HL-60 (cell line): ENCODE data around the gene SUSD1.
"Not testable (repeated sequence)": the region's sequence is repeated elsewhere in the genome, so short reads cannot be mapped to it uniquely, and the experiment has no call there.

Experiments
- DNase-seq, 2 experiments: peaks; one replicate each; pipeline ENCODE4 v3.0.0-alpha.2; 2010 to 2020; ENCODE audit warnings: low read depth in 1 of 2, low spot score in 1 of 2
- H3K27ac ChIP-seq: fragments of 250-450 bp; sonication (Bioruptor Pico); replicated peaks from 2 replicates; pipeline ENCODE4 v1.5.1; 2020; ENCODE audit warnings: mild to moderate bottlenecking, moderate library complexity
- H3K27me3 ChIP-seq: fragments of 250-450 bp; sonication (Bioruptor Pico); 2 replicates; pipeline ENCODE4 v1.5.1; 2021; ENCODE audit warnings: mild to moderate bottlenecking, moderate library complexity; ENCODE audit not compliant: insufficient read depth, poor library complexity, severe bottlenecking
- H3K4me3 ChIP-seq: replicated peaks from 2 replicates; pipeline ENCODE4 v1.5.1; 2011; ENCODE audit warnings: mild to moderate bottlenecking, control low read depth, low read length; ENCODE audit not compliant: insufficient read depth
- GABPA ChIP-seq: IDR thresholded peaks from 2 replicates; pipeline ENCODE4 v1.6.1; 2012; ENCODE audit warnings: low read depth
- POLR2AphosphoS5 ChIP-seq: IDR thresholded peaks from 2 replicates; pipeline ENCODE4 v1.6.1; 2012; ENCODE audit warnings: low read depth
- SPI1 ChIP-seq: IDR thresholded peaks from 2 replicates; pipeline ENCODE4 v1.6.1; 2012; ENCODE audit warnings: low read depth, mild to moderate bottlenecking, borderline replicate concordance
- TF ChIP-seq, protein P1 (sequence below): IDR thresholded peaks from one replicate; pipeline ENCODE4 v1.5.1; 2011; ENCODE audit warnings: low read length, control low read depth, inconsistent platforms; ENCODE audit not compliant: insufficient read depth
- TF ChIP-seq, protein P2 (sequence below): IDR thresholded peaks from 2 replicates; pipeline ENCODE4 v1.6.1; 2012; ENCODE audit warnings: low read depth; ENCODE audit not compliant: insufficient replicate concordance

Gene SUSD1

DNA sequence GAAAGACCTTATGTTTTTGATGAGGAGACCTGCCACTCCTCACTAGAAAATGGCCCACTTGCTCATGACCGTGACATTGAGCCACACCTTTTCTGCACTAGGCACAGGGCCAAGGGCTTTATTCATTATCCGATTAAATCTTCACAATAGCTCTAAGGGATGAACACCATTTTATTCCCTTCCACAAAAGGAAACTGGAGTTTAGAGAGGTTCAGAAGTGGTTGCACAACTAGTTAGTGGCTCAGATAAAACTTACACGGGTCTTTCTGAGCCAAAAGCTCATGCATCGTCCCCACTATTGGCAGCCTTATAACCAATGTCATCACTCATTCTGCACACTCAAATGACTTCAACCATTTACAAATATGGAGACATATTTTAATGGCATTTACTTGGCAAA, 39.4 kb downstream of the SUSD1 start:
- no peak overlapping the region for H3K4me3 ChIP-seq
- no peak for DNase-seq

DNA sequence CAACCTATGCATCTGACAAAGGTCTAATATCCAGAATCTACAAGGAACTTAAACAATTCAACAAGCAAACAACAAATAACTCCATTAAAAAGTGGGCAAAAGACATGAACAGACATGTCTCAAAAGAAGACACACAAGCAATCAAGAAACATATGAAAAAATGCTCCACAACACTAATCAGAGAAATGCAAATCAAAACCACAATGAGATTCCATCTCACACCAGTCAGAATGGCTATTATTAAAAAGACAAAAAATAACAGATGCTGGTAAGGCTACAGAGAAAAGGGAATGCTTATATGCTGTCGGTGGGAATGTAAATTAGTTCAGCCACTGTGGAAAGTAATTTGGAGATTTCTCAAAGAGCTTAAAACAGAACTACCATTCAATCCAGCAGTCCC, 41.3 kb downstream of the SUSD1 start:
- DNase-seq, H3K27ac ChIP-seq, H3K4me3 ChIP-seq, H3K27me3 ChIP-seq: not testable (repeated sequence)

More for the DNA sequence above, 39.4 kb downstream of the SUSD1 start:
- Histone ChIP-seq H3K27ac (no peak overlapping the region), H3K27me3 (no peaks in the 10 kb centered on the region)
- TF ChIP-seq, protein P1, sequence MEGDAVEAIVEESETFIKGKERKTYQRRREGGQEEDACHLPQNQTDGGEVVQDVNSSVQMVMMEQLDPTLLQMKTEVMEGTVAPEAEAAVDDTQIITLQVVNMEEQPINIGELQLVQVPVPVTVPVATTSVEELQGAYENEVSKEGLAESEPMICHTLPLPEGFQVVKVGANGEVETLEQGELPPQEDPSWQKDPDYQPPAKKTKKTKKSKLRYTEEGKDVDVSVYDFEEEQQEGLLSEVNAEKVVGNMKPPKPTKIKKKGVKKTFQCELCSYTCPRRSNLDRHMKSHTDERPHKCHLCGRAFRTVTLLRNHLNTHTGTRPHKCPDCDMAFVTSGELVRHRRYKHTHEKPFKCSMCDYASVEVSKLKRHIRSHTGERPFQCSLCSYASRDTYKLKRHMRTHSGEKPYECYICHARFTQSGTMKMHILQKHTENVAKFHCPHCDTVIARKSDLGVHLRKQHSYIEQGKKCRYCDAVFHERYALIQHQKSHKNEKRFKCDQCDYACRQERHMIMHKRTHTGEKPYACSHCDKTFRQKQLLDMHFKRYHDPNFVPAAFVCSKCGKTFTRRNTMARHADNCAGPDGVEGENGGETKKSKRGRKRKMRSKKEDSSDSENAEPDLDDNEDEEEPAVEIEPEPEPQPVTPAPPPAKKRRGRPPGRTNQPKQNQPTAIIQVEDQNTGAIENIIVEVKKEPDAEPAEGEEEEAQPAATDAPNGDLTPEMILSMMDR: no peak
- TF ChIP-seq GABPA (no peak), POLR2AphosphoS5 (no peak), SPI1 (no peak)
- TF ChIP-seq, protein P2, sequence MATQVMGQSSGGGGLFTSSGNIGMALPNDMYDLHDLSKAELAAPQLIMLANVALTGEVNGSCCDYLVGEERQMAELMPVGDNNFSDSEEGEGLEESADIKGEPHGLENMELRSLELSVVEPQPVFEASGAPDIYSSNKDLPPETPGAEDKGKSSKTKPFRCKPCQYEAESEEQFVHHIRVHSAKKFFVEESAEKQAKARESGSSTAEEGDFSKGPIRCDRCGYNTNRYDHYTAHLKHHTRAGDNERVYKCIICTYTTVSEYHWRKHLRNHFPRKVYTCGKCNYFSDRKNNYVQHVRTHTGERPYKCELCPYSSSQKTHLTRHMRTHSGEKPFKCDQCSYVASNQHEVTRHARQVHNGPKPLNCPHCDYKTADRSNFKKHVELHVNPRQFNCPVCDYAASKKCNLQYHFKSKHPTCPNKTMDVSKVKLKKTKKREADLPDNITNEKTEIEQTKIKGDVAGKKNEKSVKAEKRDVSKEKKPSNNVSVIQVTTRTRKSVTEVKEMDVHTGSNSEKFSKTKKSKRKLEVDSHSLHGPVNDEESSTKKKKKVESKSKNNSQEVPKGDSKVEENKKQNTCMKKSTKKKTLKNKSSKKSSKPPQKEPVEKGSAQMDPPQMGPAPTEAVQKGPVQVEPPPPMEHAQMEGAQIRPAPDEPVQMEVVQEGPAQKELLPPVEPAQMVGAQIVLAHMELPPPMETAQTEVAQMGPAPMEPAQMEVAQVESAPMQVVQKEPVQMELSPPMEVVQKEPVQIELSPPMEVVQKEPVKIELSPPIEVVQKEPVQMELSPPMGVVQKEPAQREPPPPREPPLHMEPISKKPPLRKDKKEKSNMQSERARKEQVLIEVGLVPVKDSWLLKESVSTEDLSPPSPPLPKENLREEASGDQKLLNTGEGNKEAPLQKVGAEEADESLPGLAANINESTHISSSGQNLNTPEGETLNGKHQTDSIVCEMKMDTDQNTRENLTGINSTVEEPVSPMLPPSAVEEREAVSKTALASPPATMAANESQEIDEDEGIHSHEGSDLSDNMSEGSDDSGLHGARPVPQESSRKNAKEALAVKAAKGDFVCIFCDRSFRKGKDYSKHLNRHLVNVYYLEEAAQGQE: no peak

DNA sequence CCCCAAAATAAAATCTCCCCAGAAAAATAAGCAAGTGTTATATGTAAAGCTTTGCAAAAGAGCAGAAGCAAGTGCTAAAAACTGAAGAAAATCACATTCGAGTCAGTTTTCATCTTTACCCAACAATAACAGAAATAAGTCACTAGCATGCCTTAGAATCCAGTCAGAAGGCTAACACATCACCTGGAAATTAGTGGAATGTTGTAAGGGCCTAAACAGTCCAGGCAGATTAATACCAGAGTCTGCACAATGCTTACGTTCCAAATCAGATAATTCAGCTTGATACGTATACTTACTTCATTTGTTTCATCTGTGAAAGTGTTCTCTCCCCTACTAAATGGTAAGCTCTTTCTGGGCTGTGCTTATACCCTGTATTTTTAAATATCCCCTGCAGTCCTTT, 42.7 kb downstream of the SUSD1 start:
- Histone ChIP-seq H3K27ac (no peak overlapping the region), H3K27me3 (no peaks in the 10 kb centered on the region), H3K4me3 (no peak overlapping the region)
- no peak for DNase-seq
- TF ChIP-seq POLR2AphosphoS5: no peak

DNA sequence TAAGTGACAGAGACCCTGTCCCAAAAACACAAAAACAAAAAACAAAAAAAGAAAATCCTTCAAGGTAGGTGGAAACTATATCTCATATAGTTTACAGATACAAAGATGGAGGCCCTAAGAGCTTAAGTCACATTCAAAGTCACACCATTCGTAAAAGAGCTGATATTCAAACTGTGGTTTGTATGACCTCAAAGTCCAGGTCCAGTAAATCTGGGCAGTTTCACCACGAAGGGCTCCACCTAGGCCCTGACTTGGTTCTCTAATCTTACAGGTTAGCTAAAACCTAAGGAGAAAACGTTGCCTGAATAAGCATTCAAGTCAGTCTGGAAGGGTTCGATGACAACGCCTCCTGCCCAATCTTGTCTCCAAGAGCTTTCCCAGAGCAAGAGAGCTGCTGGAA, 44.1 kb downstream of the SUSD1 start:
- DNase-seq: no peak
- no peaks in the 10 kb centered on the region for H3K27me3 ChIP-seq
- TF ChIP-seq GABPA (no peak), POLR2AphosphoS5 (no peak), SPI1 (no peak)
- TF ChIP-seq, protein P1: no peak
- TF ChIP-seq, protein P2: no peak
- no peak overlapping the region for H3K4me3 ChIP-seq
- no peak overlapping the region for H3K27ac ChIP-seq

DNA sequence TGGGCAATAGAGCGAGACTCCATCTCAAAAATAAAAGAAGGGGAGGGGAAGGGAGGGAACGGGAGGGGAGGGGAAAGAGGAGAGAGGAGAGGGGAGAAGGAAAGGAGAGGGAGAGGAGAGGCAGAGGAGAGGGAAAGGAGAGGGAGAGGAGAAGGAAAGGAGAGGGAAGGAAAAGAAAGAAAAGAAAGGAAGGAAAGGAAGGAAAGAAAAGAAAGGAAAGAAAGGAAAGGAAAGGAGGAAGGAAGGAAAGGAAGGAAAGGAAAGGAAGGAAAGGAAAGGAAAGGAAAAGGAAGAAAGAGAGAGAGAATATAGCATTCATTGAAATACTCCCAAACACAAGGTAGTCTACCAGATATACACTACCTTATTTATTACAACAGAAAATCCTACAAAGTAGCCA, 44.8 kb downstream of the SUSD1 start:
- no peaks in the 10 kb centered on the region for H3K27me3 ChIP-seq
- TF ChIP-seq GABPA (no peak), SPI1 (no peak), POLR2AphosphoS5 (no peak)
- TF ChIP-seq, protein P2: no peak
- TF ChIP-seq, protein P1: no peak
- no peak overlapping the region for H3K27ac ChIP-seq
- DNase-seq: no peak
- H3K4me3 ChIP-seq: no peak overlapping the region
